8988T (cell line): Measurements from ENCODE around the gene NANOS1.
A peak's percentile ranks its signal among the peaks of the same experiment; 100 is the strongest.

Source experiments
- DNase-seq: peaks from one replicate; pipeline ENCODE4 v3.0.0; 2011

NANOS1 gene, protein sequence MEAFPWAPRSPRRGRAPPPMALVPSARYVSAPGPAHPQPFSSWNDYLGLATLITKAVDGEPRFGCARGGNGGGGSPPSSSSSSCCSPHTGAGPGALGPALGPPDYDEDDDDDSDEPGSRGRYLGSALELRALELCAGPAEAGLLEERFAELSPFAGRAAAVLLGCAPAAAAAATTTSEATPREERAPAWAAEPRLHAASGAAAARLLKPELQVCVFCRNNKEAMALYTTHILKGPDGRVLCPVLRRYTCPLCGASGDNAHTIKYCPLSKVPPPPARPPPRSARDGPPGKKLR

DNA sequence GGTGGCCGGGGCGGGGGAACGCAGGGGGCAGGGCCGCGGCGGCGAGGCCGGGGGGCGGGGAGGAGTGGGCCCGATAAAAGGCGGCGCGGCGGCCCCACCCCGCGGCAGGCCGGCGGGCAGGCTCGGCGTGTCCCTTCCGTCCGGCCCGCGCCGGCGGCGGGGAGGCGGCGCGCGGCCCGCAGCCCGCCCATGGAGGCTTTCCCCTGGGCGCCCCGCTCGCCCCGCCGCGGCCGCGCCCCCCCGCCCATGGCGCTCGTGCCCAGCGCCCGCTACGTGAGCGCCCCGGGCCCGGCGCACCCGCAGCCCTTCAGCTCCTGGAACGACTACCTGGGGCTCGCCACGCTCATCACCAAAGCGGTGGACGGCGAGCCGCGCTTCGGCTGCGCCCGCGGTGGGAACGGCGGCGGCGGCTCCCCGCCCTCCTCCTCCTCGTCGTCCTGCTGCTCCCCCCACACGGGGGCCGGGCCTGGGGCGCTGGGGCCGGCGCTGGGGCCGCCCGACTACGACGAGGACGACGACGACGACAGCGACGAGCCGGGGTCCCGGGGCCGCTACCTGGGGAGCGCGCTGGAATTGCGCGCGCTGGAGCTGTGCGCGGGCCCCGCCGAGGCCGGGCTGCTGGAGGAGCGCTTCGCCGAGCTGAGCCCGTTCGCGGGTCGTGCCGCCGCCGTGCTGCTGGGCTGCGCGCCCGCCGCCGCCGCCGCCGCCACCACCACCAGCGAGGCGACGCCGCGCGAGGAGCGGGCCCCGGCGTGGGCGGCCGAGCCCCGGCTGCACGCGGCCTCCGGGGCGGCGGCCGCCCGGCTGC lies at the start of gene NANOS1:
Gene NANOS1 (plus strand): TSS at position 102 of the 808 bp plus-strand sequence. CDS start 88 bp downstream, at position 190.
- DNase-seq: peak; percentile 37

DNA sequence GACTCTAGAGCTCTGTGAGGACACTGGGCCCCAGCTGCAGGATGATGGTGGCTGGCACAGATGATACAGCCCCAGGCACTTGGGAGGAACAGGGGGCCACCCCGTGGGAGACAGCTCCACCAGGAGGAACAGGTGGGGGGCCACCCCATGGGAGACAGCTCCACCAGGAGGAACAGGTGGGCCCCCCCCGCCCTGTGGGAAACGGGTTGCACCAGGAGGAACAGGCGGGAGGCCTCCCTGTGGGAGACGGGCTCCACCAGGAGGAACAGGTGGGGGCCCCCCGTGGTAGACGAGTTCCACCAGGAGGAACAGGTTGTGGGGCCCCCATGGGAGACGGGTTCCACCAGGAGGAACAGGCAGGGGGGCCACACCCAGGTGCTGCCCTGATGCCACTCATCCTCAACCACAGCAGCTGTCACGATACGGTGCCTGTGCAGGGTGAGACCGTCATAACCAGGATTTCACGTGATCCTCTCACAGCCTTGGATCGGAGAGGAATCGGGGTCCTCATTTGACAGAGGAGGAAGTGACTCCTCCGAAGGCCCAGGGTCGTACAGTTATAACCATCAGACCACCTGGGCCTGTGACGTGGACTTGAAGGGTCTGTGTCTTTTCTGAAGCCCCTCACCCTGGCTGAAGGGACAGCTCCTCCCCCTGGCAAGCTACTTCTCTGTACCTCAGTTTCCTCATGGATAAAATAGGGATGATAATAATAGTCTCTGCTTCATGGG lies 49.2 kb upstream of the NANOS1 start:
- no peak for DNase-seq

DNA sequence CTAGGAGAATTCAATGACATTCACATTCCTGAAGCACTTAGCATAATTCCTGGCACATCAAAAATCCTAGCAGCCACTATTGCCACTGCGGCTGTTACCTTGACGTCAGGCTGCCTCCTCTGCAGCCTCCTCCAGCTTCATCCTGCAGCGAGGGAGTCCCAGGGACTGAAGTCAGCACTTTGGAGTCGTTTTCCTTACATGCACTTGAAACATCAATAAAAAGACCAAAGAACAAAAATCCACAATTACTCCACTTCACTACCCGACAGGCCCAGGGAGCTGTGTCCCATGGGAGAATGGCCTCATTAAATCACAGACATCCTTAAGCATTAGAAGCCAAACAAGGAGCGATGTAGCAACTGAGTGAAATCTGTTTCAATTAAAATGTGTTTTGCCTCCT lies 48.6 kb upstream of the NANOS1 start:
- DNase-seq: no peak

DNA sequence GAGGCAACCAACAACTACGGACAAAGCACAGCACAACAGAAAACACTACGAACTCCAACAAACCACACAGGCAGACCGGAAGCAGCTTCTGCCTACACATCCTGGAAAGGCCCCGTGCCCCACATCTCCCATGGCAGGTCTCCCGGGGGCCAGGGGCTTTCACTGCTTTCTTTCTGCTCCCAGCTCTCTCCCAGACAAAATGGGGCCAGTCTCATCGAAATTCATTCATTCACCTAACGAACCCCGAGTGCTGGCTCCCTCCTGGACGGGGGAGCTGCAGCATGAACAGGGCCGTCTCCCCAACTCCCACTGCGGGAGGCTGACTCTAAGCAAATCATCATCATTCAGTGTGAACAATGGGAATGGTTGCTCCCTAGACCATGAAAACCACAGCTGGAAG lies 47.6 kb upstream of the NANOS1 start:
- no peak for DNase-seq

DNA sequence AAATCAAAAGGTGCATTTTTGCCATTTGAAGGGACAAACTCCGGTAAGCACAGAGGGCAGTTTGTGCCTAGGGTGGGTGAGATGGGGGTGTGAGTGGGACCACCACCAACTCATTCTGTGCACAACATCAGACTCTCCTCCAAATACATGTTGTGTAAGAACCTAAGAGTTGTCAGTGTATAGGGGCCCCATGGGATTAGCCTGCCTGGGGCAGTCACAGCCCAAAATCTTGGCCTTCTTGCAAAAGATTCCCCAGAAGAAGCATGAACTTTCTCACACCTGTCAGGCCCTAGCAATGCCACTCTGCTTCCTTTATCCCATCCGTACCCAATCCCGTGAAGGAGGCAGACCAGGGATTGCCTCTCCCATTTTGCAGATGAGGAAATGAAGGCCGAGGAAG lies 47.1 kb upstream of the NANOS1 start:
- no peak for DNase-seq

DNA sequence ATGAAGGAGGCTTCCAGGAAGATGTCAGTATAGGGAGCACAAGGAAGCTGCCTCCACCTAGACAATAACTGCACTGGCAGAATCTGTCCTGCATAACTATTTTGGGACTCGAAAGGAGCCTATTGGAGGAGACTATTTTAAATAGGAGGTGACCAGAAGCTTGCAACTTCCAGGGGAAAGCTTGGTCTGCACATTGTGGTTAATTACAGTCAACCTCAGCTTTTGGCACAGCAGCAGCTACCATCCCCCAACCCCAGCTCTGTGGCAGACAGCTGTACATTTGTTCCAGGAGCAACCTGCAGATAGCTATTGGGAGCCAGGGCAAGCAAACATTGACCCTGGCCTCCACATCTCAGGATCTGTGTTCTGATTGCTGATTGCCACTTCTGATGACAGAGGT lies 46.3 kb upstream of the NANOS1 start:
- DNase-seq: no peak

DNA sequence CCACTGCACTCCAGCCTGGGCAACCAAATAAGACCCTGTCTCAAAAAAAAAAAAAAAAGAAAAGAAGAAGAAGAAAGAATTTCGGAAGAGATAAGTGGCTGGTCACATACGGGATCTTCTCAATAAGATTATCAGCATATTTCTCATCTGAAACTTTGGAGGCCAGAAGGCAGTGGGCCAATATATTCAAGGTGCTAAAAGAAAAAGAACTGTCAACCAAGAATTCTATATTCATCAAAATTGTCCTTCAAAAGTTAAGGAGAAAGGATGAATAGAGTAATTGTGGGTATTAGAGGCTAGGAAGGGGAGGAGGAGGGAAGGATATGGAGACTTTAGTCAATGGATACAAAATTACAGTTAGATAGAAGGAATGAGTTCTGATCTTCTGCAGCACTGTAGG lies 43.9 kb upstream of the NANOS1 start:
- no peak for DNase-seq

DNA sequence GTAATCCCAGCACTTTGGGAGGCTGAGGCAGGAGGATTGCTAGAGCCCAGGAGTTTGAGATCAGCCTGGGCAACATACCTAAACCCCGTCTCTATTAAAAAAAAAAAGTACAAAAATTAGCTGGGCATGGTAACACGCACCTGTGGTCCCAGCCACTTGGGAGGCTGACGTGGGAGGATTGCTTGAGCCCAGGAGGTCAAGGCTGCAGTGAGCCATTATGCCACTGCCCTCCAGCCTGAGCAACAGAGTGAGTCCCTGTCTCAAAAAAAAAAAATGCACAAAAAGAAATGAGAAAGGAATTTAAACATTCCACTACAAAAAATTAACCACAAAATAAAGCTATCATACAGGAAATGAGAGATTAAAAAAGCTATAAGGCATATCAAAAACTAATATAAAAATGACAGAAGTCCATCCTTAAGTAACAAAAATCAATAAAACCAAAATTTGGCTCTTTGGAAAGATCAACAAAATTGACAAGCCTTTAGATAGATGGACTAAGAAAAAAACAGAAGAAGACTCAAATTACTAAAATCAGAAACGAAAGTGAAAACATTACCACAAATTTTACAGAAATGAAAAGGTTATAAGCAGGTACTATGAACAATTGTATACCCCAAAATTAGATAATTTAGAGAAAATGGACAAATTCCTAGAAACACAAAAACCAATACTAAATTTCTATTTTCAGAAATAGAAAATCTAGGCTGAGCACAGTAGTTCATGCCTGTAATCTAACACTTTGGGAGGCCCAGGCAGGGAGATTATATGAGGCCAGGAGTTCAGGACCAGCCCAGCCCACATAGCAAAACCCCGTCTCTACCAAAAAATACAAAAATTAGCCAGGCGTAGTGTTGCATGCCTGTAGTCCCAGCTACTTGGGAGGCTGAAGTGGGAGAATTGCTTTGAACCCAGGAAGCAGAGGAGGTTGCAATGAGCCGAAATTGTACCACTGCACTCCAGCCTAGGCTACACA lies 42.4 kb upstream of the NANOS1 start:
- no peak for DNase-seq

DNA sequence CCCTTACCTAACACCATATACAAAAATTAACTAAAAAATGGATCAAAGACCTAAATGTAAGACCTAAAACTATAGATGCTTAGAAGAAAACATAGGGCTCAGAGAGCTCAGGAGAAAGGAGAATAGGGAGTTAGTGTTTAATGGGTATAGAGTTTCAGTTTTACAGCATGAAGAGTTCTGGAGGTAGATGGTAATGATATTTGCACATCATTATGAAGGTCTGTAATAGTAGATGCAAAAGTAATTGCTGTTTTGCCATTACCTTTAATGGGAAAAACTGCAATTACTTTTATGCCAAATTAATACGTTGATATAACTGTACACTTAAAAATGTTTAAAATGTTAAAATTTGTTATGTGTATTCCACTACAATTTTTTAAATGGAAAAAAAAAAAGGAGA lies 39.2 kb upstream of the NANOS1 start:
- no peak for DNase-seq

DNA sequence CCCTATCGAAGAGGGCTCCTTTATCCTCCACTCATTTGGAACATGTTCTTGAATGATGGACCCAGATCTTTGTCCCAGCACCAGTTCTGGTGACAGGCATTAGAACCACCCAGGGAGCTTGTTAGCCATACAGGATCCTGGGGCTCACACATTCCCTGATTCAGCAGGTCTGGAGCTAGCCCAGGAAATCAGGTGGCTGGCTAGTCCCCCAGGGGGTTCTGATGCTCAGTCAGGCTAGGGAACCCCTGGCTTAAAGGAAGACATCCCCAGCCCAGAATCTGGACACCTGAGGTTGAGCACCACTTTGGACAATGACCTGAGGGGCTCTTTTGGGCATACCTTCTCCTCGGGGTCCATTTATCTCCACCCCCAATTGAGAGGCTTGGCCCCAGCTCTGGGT lies 37.0 kb upstream of the NANOS1 start:
- DNase-seq: no peak

DNA sequence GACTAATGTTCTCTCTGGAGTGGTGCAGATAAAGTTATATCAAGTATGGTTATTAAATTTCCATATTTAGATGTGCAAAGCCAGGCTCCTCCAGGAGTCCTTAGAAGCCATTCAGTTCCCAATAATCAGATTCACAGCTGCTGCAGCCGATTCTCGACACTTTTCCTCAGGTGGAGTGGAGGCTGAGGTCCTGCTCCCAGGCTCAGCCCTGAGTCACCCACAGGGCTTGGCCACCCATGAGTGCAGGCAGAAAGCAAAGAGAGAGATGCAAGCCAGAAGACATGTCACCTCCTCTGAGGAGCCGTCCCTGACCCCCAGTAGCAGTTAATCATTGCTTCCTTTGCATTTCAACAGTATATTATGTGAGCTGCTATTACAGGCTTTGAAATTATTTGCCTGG lies 36.3 kb upstream of the NANOS1 start:
- DNase-seq: no peak

DNA sequence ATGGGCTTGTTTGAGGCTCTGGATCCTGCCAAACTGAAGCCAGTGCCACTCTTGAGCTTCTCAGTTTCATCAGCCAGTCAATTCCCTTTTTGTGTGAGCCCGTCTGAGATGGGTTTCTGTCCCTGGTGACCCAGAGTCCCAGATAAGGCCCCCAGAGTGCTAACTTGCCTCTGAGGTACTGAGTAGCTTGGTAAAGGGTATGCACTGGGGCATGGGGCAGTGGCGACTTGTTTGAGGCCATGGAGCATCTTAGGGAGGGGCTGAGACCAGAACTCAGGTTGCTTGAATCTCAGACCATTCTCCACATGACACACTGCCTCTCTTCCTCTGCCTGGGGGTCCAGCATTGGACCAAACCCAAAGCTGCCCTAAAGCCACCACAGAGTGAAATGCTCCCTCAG lies 35.2 kb upstream of the NANOS1 start:
- no peak for DNase-seq

DNA sequence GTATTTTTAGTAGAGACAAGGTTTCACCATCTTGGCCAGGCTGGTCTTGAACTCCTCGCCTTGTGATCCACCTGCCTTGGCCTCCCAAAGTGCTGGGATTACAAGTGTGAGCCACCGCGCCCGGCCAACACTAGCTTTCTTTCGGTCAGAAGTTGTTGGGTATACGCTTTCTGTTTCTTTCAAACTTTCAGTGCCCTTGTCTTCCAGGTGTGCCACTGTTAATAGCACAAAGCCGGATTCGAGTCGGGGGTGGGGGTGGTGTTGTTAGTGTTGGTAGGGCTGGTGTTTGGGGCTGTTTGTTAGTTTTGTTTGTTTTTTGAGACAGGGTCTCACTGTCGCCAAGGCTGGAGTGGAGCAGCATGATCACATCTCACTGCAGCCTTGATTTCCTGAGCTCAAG lies 33.8 kb upstream of the NANOS1 start:
- DNase-seq: no peak

DNA sequence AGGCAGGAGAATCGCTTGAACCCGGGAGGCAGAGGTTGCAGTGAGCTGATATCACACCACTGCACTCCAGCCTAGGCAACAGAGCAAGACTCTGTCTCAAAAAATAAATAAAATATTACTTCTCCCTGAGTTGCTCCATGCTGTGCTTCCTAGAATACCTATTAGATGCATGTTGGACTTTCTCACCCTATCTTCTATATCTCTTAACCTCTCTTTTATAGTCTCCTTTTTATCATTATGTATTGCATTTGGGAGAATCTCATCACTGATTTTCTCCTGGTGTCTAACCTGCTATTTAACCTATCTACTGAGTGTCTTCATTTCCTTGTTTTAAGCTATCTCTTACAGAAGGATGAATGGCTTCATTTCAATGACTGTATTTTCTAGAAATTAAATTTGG lies 32.1 kb upstream of the NANOS1 start:
- DNase-seq: no peak

DNA sequence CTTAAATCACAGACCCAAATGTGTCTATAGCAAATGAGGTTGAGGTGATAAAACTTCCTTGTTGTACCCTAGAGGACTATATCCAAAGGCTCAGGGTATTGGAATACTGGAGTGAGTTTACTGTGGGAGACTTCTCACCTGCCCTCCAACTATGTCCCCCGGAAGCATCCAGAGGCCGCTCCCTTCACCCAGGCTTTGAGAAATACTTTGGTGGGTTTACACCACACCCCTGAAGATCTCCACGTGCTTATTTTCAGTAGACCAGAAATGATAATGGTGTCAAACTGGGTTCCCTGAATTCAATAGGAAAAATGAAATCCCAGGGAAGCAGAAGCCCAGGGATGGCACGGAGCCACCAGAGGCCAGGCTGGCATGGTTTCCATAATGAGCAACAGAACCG lies 31.3 kb upstream of the NANOS1 start:
- no peak for DNase-seq

DNA sequence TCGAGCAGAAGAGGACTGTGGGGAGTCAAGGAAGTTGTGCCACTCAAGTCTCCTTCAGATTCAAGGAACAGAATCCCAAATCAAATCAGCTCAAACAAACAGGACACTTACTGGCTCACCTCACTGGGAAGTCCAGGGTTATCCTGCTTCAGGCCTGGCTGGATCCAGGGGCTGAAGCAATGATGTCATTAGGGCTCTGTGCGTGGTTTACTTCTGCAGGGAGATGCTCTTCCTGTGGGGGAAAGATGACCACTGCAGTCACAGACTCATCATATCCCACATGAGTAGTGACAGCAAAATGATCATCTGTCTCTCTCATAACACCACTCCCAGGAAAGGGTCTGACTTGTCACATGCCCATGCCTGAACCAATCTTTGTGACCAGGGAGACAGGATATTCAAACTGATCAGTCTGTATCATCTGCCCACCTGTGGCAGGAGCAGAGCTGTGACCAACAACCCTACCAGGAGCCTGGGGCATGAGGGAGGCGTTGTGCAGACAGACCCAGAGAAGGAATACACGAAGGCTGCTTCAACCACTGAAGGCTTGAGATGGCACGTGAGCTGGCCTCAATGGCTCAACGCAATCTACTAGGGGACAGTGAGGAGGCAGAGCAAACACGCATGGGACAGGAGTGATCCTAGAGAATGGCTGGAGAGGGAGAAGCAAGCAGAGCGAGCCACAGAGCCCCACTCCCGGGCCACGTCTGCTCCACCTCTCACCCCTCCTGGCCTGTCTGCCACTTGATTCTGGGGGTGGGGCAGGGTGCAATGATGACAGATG lies 27.6 kb upstream of the NANOS1 start:
- DNase-seq: no peak

DNA sequence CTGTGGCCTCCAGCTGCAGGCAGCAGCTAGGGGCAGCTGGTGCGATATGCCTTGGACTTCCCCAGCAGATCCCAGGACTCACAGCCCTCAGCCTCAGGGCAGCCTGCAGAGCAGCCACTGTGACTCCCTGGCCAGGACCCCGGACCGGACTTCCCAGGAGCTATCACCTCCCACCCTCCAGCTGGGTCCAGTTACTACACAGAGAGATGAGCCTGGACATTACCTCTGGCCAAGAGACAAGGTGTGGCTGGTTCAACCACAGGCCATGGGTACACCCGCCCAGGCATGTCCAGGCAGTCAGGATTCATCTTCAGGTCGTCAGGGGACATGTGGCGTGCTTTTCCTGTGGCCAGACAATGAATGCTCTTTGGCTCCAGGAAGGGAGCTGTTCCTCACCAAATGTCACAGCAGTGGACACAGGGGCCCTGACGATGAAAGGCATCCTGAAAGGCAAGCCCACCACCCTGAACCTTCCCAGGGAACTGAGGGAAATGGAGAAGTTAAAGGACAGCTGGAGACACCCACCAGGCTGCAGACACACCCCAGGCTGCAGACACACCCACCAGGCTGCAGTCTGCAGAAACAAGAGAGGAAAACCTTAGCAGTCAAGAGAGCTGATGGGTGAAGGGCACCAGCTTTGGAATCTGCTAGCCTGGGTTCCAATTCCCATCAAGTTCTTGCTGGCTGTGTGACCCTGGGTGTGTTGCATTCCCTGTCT lies 25.8 kb upstream of the NANOS1 start:
- DNase-seq: no peak

DNA sequence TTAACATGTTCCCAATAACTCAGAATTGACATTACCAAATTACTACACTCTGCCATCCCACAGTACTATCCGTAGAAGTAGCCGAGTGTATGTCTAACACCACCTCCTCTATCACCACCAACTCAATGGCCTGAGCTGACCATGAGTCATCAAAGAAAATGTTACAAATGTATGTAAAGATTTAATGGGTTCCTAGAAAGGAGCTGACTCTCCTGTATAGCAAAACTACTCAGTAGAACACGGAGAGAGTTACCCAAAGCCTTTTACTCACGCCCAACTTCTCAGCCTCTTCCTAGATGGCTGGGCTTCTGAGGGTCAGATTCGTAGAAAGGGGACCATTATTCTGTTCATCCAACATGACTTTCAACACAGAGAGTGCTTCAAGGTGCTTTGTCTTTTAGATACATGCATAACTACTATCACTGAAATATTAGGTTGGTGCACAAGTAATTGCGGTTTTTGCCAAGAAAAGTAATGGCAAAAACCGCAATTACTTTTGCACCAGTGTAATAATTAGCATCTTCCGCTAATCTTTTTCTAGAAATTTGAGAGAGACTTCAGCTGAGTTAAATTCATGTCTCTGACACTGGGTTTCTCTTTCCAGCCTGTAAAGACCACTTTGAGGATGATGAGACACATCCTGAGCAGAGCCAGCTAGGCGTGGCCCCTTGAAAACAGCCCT lies 24.0 kb upstream of the NANOS1 start:
- no peak for DNase-seq

DNA sequence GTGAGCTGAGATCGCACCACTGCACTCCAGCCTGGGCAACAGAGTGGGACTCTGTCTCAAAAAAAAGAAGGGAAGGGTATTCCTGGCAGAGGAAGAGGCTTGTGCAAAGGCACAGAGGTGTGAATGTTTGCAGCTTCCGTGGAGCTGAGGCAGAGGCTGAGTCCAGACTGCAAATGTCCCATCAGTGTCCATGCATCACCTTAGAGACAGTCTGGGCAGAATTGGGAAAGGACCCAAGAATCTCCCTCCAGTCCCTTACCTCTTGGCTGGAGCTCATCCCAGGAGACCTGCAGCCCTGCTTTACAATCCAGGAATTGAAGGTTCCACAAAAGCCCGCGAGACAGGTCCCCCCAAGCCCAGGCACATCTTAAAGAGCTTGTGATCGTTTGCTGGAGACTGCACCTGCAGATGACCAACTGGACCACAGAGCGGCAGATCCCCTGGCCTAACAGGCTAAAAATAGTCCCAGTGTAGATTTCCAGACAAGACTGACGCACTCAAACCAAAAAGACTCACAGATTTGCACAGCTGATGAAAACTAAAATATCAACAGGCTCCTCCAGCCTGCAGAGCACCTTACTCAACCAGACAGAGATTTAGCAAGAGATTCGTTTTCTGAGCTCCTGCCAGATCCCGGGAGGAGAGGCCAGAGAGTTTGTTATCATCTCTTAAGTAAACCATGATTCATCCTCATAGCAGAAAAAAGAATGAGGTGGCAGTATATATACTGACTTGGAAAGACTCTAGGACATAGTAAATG lies 22.9 kb upstream of the NANOS1 start:
- DNase-seq: no peak

DNA sequence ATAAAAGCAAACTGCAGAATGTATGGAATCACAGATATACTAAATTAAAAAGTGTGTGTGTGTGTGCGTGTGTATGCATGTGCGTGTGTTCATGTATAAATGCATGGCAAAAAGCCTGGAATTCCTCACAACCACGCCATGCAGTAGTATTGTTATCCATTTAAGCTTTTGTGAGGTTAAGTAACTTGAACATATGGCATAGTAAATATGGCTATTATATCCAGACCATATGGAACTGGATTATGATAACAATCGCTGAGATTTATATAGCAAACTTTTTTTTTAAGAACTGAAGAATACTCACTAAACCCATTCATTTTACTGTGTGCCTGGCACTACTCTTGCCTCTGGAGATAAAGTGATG lies 22.3 kb upstream of the NANOS1 start:
- no peak for DNase-seq
